Keratinocyte (primary cell): ENCODE data around the gene FUT7. TPM values are rescaled to one million over a fixed set of nuclear protein-coding genes. Genes with fewer than 3 reads are reported as not detected.

ENCODE experiments used
- DNase-seq: peaks from one replicate; pipeline ENCODE4 v3.0.0-alpha.2; 2011; ENCODE audit warnings: low read depth, missing footprints, low spot score
- FAIRE-seq: peaks from 2 replicates; lab custom pipeline; 2011; peaks lifted over from hg19 to GRCh38; lab: Jason Lieb, UNC
- H2AFZ ChIP-seq: 2 replicates; pipeline ENCODE4 v1.6.0; 2012; ENCODE audit warnings: low read length, control low read depth, inconsistent platforms; ENCODE audit not compliant: control insufficient read depth
- H3K27ac ChIP-seq: 2 replicates; pipeline ENCODE4 v1.5.1; 2011; ENCODE audit warnings: low read length; ENCODE audit not compliant: control insufficient read depth, insufficient read depth
- H3K27me3 ChIP-seq: 3 replicates; pipeline ENCODE4 v1.6.0; 2011; ENCODE audit warnings: low read length; ENCODE audit not compliant: control insufficient read depth, insufficient read depth; ENCODE audit errors: extremely low read depth
- H3K36me3 ChIP-seq, 2 experiments: 2 replicates in 1 of 2; 3 replicates in 1 of 2; pipeline ENCODE4 v1.5.1; 2011; ENCODE audit warnings: low read length in 2 of 2, mild to moderate bottlenecking in 1 of 2; ENCODE audit not compliant: control insufficient read depth in 2 of 2, insufficient read depth in 2 of 2; ENCODE audit errors: extremely low read depth in 1 of 2
- H3K4me1 ChIP-seq: 3 replicates; pipeline ENCODE4 v1.5.1; 2011; ENCODE audit warnings: low read length; ENCODE audit not compliant: control insufficient read depth, insufficient read depth; ENCODE audit errors: extremely low read depth
- H3K4me2 ChIP-seq: 3 replicates; pipeline ENCODE4 v1.6.0; 2011; ENCODE audit warnings: low read depth, low read length; ENCODE audit not compliant: control insufficient read depth, insufficient read depth; ENCODE audit errors: extremely low read depth
- H3K4me3 ChIP-seq, 3 experiments: fragments of 200-600 bp in 1 of 3; sonication (generic) in 1 of 3; 2 replicates in 2 of 3; 3 replicates in 1 of 3; pipeline ENCODE4 v1.5.1; 2011 to 2016; ENCODE audit warnings: low read length in 3 of 3, mild to moderate bottlenecking in 3 of 3, control low read depth in 2 of 3, inconsistent platforms in 1 of 3, low read depth in 1 of 3, mixed read lengths in 1 of 3, mixed run types in 1 of 3, moderate library complexity in 1 of 3; ENCODE audit not compliant: control insufficient read depth in 2 of 3, insufficient read depth in 2 of 3; ENCODE audit errors: extremely low read depth in 1 of 3
- H3K79me2 ChIP-seq: 2 replicates; pipeline ENCODE4 v1.6.0; 2012; ENCODE audit warnings: low read length; ENCODE audit not compliant: control insufficient read depth, insufficient read depth
- H3K9ac ChIP-seq: 3 replicates; pipeline ENCODE4 v1.6.0; 2011; ENCODE audit warnings: low read length; ENCODE audit not compliant: control insufficient read depth, insufficient read depth; ENCODE audit errors: extremely low read depth
- H3K9me1 ChIP-seq: 3 replicates; pipeline ENCODE4 v1.6.0; 2011; ENCODE audit warnings: low read length; ENCODE audit not compliant: control insufficient read depth, insufficient read depth; ENCODE audit errors: extremely low read depth
- H3K9me3 ChIP-seq: 2 replicates; pipeline ENCODE4 v1.5.1; 2012; ENCODE audit warnings: low read depth, low read length; ENCODE audit not compliant: control insufficient read depth
- H4K20me1 ChIP-seq: 3 replicates; pipeline ENCODE4 v1.6.0; 2011; ENCODE audit warnings: low read length; ENCODE audit not compliant: control insufficient read depth, insufficient read depth; ENCODE audit errors: extremely low read depth
- CTCF ChIP-seq, 3 experiments: IDR thresholded peaks in 1 of 3; conservative IDR thresholded peaks in 1 of 3; optimal IDR thresholded peaks in 1 of 3; 2 replicates in 2 of 3; 3 replicates in 1 of 3; pipeline versions ENCODE3 to v1.5.1; 2011; ENCODE audit warnings: low read length in 3 of 3, mild to moderate bottlenecking in 3 of 3, moderate library complexity in 2 of 3, control low read depth in 1 of 3, inconsistent platforms in 1 of 3; ENCODE audit not compliant: insufficient read depth in 2 of 3; ENCODE audit errors: extremely low read depth in 1 of 3
- EZH2 ChIP-seq: IDR thresholded peaks from one replicate; pipeline ENCODE4 v1.6.1; 2012; ENCODE audit warnings: inconsistent platforms, mild to moderate bottlenecking, low read length, moderate library complexity
- dilution Hi-C: fragments of 300-500 bp; cut with MboI; formaldehyde crosslinking; loops from one replicate; pipeline ENCODE4 v1.7.0; 2020; ENCODE audit warnings: low sequenced_read_pairs; ENCODE audit not compliant: extremely low pct_ligation_motif_present
- polyA plus RNA-seq, 5 experiments: library from polyadenylated mRNA; depleted of rRNA in 3 of 5; stranded (reverse) in 3 of 5; stranded (forward) in 1 of 5; unstranded in 1 of 5; fragments of >200 nt; gene quantifications; 1 replicate in 1 of 5; 2 replicates in 3 of 5; 3 replicates in 1 of 5; pipeline versions ENCODE4 v1.2.1 to v1.2.3, GENCODE V29; 2011 to 2012; ENCODE audit warnings: missing spikeins in 2 of 5, low read depth in 1 of 5, low replicate concordance in 1 of 5

FUT7 gene
- polyA plus RNA-seq, 1 donor (not counting 4 experiments of a cell fraction or from before 2014, with no cell fraction given) = not detected

- no peak overlapping the region for H3K4me3 ChIP-seq
- no peak overlapping the region for H3K27ac ChIP-seq
- DNase-seq (no peak), FAIRE-seq (no peak)
- dilution Hi-C loops = no loop called here
- H3K27me3 ChIP-seq = no peaks in the 10 kb centered on the region
- H3K79me2 ChIP-seq = no peaks in the 10 kb centered on the region
- H3K9ac ChIP-seq = no peak overlapping the region
- H3K9me1 ChIP-seq = no peaks in the 10 kb centered on the region
- H3K4me1 ChIP-seq = no peaks in the 10 kb centered on the region
- no peaks in the 10 kb centered on the region for H4K20me1 ChIP-seq
- H3K36me3 ChIP-seq = no peaks in the 10 kb centered on the region
- H2AFZ ChIP-seq = no peak overlapping the region
- no peak for TF ChIP-seq CTCF (optimal IDR thresholded peaks at IDR 0.05 in 1 of 3, IDR thresholded peaks at IDR 0.05 in 1 of 3, conservative IDR thresholded peaks at IDR 0.05 in 1 of 3; ENCODE audit: extremely low read depth in 1 of 3, insufficient read depth in 2 of 3, low read length in 3 of 3)
- no peak for TF ChIP-seq EZH2
- H3K4me2 ChIP-seq = no peak overlapping the region
- no peaks in the 10 kb centered on the region for H3K9me3 ChIP-seq
These were observed 14.8 kb downstream of the FUT7 start for GRCh38 chr9:137017071-137017470.

- dilution Hi-C loops = no loop called here
- no peak overlapping the region for H3K9ac ChIP-seq
- H3K27ac ChIP-seq = no peak overlapping the region
- no peaks in the 10 kb centered on the region for H3K36me3 ChIP-seq
- no peak overlapping the region for H3K4me3 ChIP-seq
- no peak for DNase-seq
- no peak for FAIRE-seq
- H4K20me1 ChIP-seq = no peaks in the 10 kb centered on the region
- no peaks in the 10 kb centered on the region for H3K9me3 ChIP-seq
- H3K4me2 ChIP-seq = no peak overlapping the region
- no peaks in the 10 kb centered on the region for H3K4me1 ChIP-seq
- TF ChIP-seq EZH2 (no peak), CTCF (optimal IDR thresholded peaks at IDR 0.05 in 1 of 3, IDR thresholded peaks at IDR 0.05 in 1 of 3, conservative IDR thresholded peaks at IDR 0.05 in 1 of 3; ENCODE audit: extremely low read depth in 1 of 3, insufficient read depth in 2 of 3, low read length in 3 of 3) (no peak)
- H2AFZ ChIP-seq = no peak overlapping the region
- no peaks in the 10 kb centered on the region for H3K79me2 ChIP-seq
- H3K27me3 ChIP-seq = no peaks in the 10 kb centered on the region
- no peaks in the 10 kb centered on the region for H3K9me1 ChIP-seq
These were observed 15.5 kb downstream of the FUT7 start for GRCh38 chr9:137016436-137016835.
